ENCODE measurements around the gene MTA3.

Gene MTA3

GRCh38 chr2:42791606-42792005, 223.2 kb downstream of the MTA3 start:
- FAIRE-seq, result no peak

- FAIRE-seq, result no peak
These were observed 223.7 kb downstream of the MTA3 start for GRCh38 chr2:42792087-42792582.

- FAIRE-seq, result no peak
These were observed 224.3 kb downstream of the MTA3 start, which contains the start of gene HAAO for GRCh38 chr2:42792583-42793333. Gene HAAO, minus strand, starts transcription at chr2:42792583. Its CDS starts 47 bp downstream, at chr2:42792536.

GRCh38 chr2:42793334-42794270, 225.2 kb downstream of the MTA3 start:
- no peak for FAIRE-seq

- no peak for FAIRE-seq
These were observed 226.0 kb downstream of the MTA3 start for GRCh38 chr2:42794271-42795046.

- no peak for FAIRE-seq
These were observed 226.8 kb downstream of the MTA3 start for GRCh38 chr2:42795275-42795674.

- FAIRE-seq, result no peak
These were observed 227.4 kb downstream of the MTA3 start for GRCh38 chr2:42795841-42796301.

- no peak for FAIRE-seq
These were observed 228.2 kb downstream of the MTA3 start for GRCh38 chr2:42796427-42797248.

- no peak for FAIRE-seq
These were observed 228.8 kb downstream of the MTA3 start for GRCh38 chr2:42797281-42797680.

- FAIRE-seq, result no peak
These were observed 231.4 kb downstream of the MTA3 start for GRCh38 chr2:42799881-42800280.

GRCh38 chr2:42800461-42800962, 232.1 kb downstream of the MTA3 start:
- no peak for FAIRE-seq

GRCh38 chr2:42800981-42801380, 232.5 kb downstream of the MTA3 start:
- no peak for FAIRE-seq

- no peak for FAIRE-seq
These were observed 232.9 kb downstream of the MTA3 start for GRCh38 chr2:42801381-42801780.

- no peak for FAIRE-seq
These were observed 233.7 kb downstream of the MTA3 start for GRCh38 chr2:42802150-42802549.

- FAIRE-seq, result no peak
These were observed 235.9 kb downstream of the MTA3 start for GRCh38 chr2:42804338-42804737.

- no peak for FAIRE-seq
These were observed 236.5 kb downstream of the MTA3 start for GRCh38 chr2:42804891-42805290.
